ENCODE measurements around the gene TSHZ1. TPM values are rescaled to one million over a fixed set of nuclear protein-coding genes. Genes with fewer than 3 reads are reported as not detected.
"Not testable (repeated sequence)": the region's sequence is repeated elsewhere in the genome, so short reads cannot be mapped to it uniquely, and the experiment has no call there.

The TSHZ1 gene
- total RNA-seq, 1 experiment from 2014 or later, result 4.4 TPM

- H3K4me3 ChIP-seq, result no peak overlapping the region
- H3K27me3 ChIP-seq, result no peaks in the 10 kb centered on the region
- H3K36me3 ChIP-seq, result no peaks in the 10 kb centered on the region
- DNase-seq, result no peak
- peaks cover 3% of the 10 kb centered on the region for H3K9me3 ChIP-seq
These were observed 110.8 kb downstream of the TSHZ1 start for GRCh38 chr18:75321431-75321830.

- no peak overlapping the region for H3K4me3 ChIP-seq
These were observed 111.6 kb downstream of the TSHZ1 start for GRCh38 chr18:75322206-75322605.

GRCh38 chr18:75323821-75324585 lies 113.4 kb downstream of the TSHZ1 start:
- Histone ChIP-seq H3K9me3 (peaks cover 5% of the 10 kb centered on the region), H3K4me3 (no peak overlapping the region), H3K27me3 (no peaks in the 10 kb centered on the region), H3K36me3 (no peaks in the 10 kb centered on the region)
- DNase-seq, result no peak

More at GRCh38 chr18:75322206-75322605, 111.6 kb downstream of the TSHZ1 start:
- peaks cover 5% of the 10 kb centered on the region for H3K9me3 ChIP-seq
- no peaks in the 10 kb centered on the region for H3K36me3 ChIP-seq
- no peaks in the 10 kb centered on the region for H3K27me3 ChIP-seq
- DNase-seq, result no peak

GRCh38 chr18:75324686-75325257 lies 114.2 kb downstream of the TSHZ1 start:
- H3K4me3 ChIP-seq, result no peak overlapping the region
- peaks cover 5% of the 10 kb centered on the region for H3K9me3 ChIP-seq
- H3K27me3 ChIP-seq, result no peaks in the 10 kb centered on the region
- no peak for DNase-seq
- no peaks in the 10 kb centered on the region for H3K36me3 ChIP-seq

GRCh38 chr18:75329753-75330152 lies 119.2 kb downstream of the TSHZ1 start:
- not testable (repeated sequence) for H3K27me3 ChIP-seq, DNase-seq, H3K36me3 ChIP-seq, H3K4me3 ChIP-seq, H3K9me3 ChIP-seq

GRCh38 chr18:75330308-75330707 lies 119.7 kb downstream of the TSHZ1 start:
- no peak for DNase-seq
- Histone ChIP-seq H3K27me3 (no peaks in the 10 kb centered on the region), H3K9me3 (peaks cover 5% of the 10 kb centered on the region), H3K4me3 (no peak overlapping the region), H3K36me3 (no peaks in the 10 kb centered on the region)

- Histone ChIP-seq H3K27me3 (no peaks in the 10 kb centered on the region), H3K36me3 (no peaks in the 10 kb centered on the region), H3K4me3 (no peak overlapping the region), H3K9me3 (no peaks in the 10 kb centered on the region)
- DNase-seq, result no peak
These were observed 124.3 kb downstream of the TSHZ1 start for GRCh38 chr18:75334869-75335268.

GRCh38 chr18:75335511-75335910 lies 124.9 kb downstream of the TSHZ1 start:
- no peaks in the 10 kb centered on the region for H3K36me3 ChIP-seq
- H3K27me3 ChIP-seq, result no peaks in the 10 kb centered on the region
- H3K9me3 ChIP-seq, result no peaks in the 10 kb centered on the region
- DNase-seq, result no peak
- H3K4me3 ChIP-seq, result no peak overlapping the region

GRCh38 chr18:75336767-75337166 lies 126.2 kb downstream of the TSHZ1 start:
- Histone ChIP-seq H3K36me3 (no peaks in the 10 kb centered on the region), H3K27me3 (no peaks in the 10 kb centered on the region), H3K9me3 (no peaks in the 10 kb centered on the region), H3K4me3 (no peak overlapping the region)
- no peak for DNase-seq

GRCh38 chr18:75337348-75337747 lies 126.8 kb downstream of the TSHZ1 start:
- Histone ChIP-seq H3K36me3 (no peaks in the 10 kb centered on the region), H3K4me3 (no peak overlapping the region), H3K9me3 (no peaks in the 10 kb centered on the region), H3K27me3 (no peaks in the 10 kb centered on the region)
- DNase-seq, result no peak

- no peaks in the 10 kb centered on the region for H3K27me3 ChIP-seq
- no peaks in the 10 kb centered on the region for H3K36me3 ChIP-seq
- DNase-seq, result no peak
- no peaks in the 10 kb centered on the region for H3K9me3 ChIP-seq
- H3K4me3 ChIP-seq, result no peak overlapping the region
These were observed 128.0 kb downstream of the TSHZ1 start for GRCh38 chr18:75338631-75339030.

Other genes with a start within 250 kb of the TSHZ1 start
- gene PTGR3, start 1.7 kb upstream of the TSHZ1 start, total RNA-seq (2014; rRNA removed; shearing (Covaris generic); ENCODE audit: low replicate concordance), result 8.0 and 21.6 TPM in 2 replicates
- gene SMIM21, start 216.9 kb downstream of the TSHZ1 start, total RNA-seq (2014; rRNA removed; shearing (Covaris generic); ENCODE audit: low replicate concordance), result not detected in 2 replicates

Measured in MG63 (cell line).